PC-3 (cell line): ENCODE measurements around the gene CDC25A. TPM values are rescaled to one million over a fixed set of nuclear protein-coding genes. Genes with fewer than 3 reads are reported as not detected.

Experiments used
- ATAC-seq: fragments of 200-7000 bp; cut with Tn5 transposase; 2 replicates; pipeline ENCODE4 v1.9.1; 2020; ENCODE audit warnings: mild to moderate bottlenecking, moderate library complexity
- BruUV-seq: library from RNA; stranded (reverse); fragments of 400-500 nt; replicated peaks from 2 replicates; lab custom pipeline; 2021; lab: Mats Ljungman, UMichigan
- CTCF ChIA-PET: fragments of 300-600 bp; sonication (Branson Sonifier 250); formaldehyde crosslinking; loops from one replicate; lab custom pipeline; 2022; ENCODE audit warnings: antibody characterized with exemption; lab: Charles Lee
- POLR2A ChIA-PET: fragments of 300-600 bp; sonication (Branson Sonifier 250); formaldehyde crosslinking; loops from one replicate; lab custom pipeline; 2022; ENCODE audit warnings: antibody characterized with exemption; ENCODE audit not compliant: unreplicated experiment; lab: Charles Lee
- DNase-seq: peaks from one replicate; pipeline ENCODE4 v3.0.0-alpha.2; 2015
- H2AFZ ChIP-seq: fragments of 300-600 bp; sonication (generic); 2 replicates; pipeline ENCODE4 v1.6.0; 2016; ENCODE audit warnings: antibody characterized with exemption, low read length
- H3F3A ChIP-seq: fragments of 300-600 bp; sonication (generic); one replicate; pipeline ENCODE4 v1.6.0; 2017; ENCODE audit warnings: antibody characterized with exemption, low read length, control low read depth, mild to moderate bottlenecking; ENCODE audit not compliant: unreplicated experiment
- H3K27ac ChIP-seq: fragments of 300-600 bp; sonication (generic); 2 replicates; pipeline ENCODE4 v1.5.1; 2016; ENCODE audit warnings: mild to moderate bottlenecking, low read length
- H3K27me3 ChIP-seq: fragments of 300-600 bp; sonication (generic); 2 replicates; pipeline ENCODE4 v1.6.1; 2016; ENCODE audit warnings: low read length, mixed read lengths
- H3K36me3 ChIP-seq: fragments of 300-600 bp; sonication (generic); 2 replicates; pipeline ENCODE4 v1.6.1; 2016; ENCODE audit warnings: low read depth, mixed run types, low read length, mixed read lengths
- H3K4me1 ChIP-seq: fragments of 300-600 bp; sonication (generic); 2 replicates; pipeline ENCODE4 v1.5.1; 2016; ENCODE audit warnings: low read length; ENCODE audit not compliant: insufficient read depth
- H3K4me2 ChIP-seq: fragments of 300-600 bp; sonication (generic); 2 replicates; pipeline ENCODE4 v1.6.0; 2016; ENCODE audit warnings: low read length
- H3K4me3 ChIP-seq: fragments of 300-600 bp; sonication (generic); 2 replicates; pipeline ENCODE4 v1.5.1; 2016; ENCODE audit warnings: mild to moderate bottlenecking, low read length, mixed read lengths
- H3K79me2 ChIP-seq: fragments of 300-600 bp; sonication (generic); 2 replicates; pipeline ENCODE4 v1.6.1; 2017; ENCODE audit warnings: low read length, mixed read lengths
- H3K9ac ChIP-seq: fragments of 300-600 bp; sonication (generic); 2 replicates; pipeline ENCODE4 v1.6.0; 2016; ENCODE audit warnings: mild to moderate bottlenecking, low read length
- H3K9me2 ChIP-seq: fragments of 300-600 bp; sonication (generic); replicated peaks from 2 replicates; pipeline ENCODE4 v1.6.1; 2016; ENCODE audit warnings: mixed run types, low read length, mixed read lengths
- H3K9me3 ChIP-seq: fragments of 300-600 bp; sonication (generic); 2 replicates; pipeline ENCODE4 v1.6.1; 2016; ENCODE audit warnings: low read length, mixed read lengths
- H4K20me1 ChIP-seq: fragments of 300-600 bp; sonication (generic); 2 replicates; pipeline ENCODE4 v1.6.1; 2016; ENCODE audit warnings: low read length, mixed read lengths
- EZH2 ChIP-seq: fragments of 300-600 bp; sonication (generic); IDR thresholded peaks from one replicate; pipeline ENCODE4 v1.6.1; 2017; ENCODE audit warnings: antibody characterized with exemption, mild to moderate bottlenecking, low read length; ENCODE audit not compliant: unreplicated experiment
- EZH2phosphoT487 ChIP-seq: fragments of 300-600 bp; sonication (generic); IDR thresholded peaks from 2 replicates; pipeline ENCODE4 v1.6.1; 2018; ENCODE audit warnings: mild to moderate bottlenecking, antibody characterized with exemption, low read length, borderline replicate concordance
- intact Hi-C: fragments of 100-400 bp; cut with micrococcal nuclease; formaldehyde crosslinking; loops from 2 replicates; pipeline ENCODE4 v1.9.0; 2023
- total RNA-seq: library from RNA; depleted of rRNA; stranded (reverse); fragments of >200 nt; gene quantifications from 2 replicates; pipeline ENCODE4 v1.2.3, GENCODE V29; 2014
- TF ChIP-seq, protein P1 (sequence below): fragments of 300-600 bp; sonication (generic); conservative IDR thresholded peaks from 2 replicates; pipeline ENCODE4 v1.5.1; 2017; ENCODE audit warnings: antibody characterized with exemption, low read depth, mild to moderate bottlenecking, low read length

The CDC25A gene
- total RNA-seq, 1 experiment from 2014 or later = 43.0 TPM

DNA sequence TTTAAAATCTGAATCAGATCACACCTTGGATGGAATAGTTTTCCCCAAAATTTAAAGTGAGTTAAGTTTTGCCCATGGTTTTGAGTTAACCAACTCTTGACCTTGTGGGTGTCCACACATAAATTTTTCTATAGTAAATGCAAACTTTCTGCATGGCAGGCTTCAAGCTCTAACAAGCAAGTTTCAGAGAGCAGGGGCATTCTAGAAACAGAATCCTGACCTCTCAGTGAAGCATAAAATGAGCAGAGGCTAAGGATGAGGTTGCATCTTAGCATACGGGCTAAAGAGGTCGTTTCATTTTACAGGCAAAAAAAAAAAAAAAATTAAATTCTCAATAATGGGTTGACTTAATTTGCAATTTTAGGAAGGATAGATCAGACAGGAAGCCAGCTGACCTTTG lies 32.1 kb downstream of the CDC25A start:
- H4K20me1 ChIP-seq = 0 out of 2 replicates have a peak, but pooled peaks cover 5% of the 10 kb centered on the region
- H3K4me2 ChIP-seq = no peak overlapping the region
- ChIA-PET POLR2A (no interaction called here), CTCF (no interaction called here)
- H3K9me3 ChIP-seq = no peaks in the 10 kb centered on the region
- no peak overlapping the region for H3K9ac ChIP-seq
- BruUV-seq = no TSS peak
- H3K79me2 ChIP-seq = no peaks in the 10 kb centered on the region
- no peaks in the 10 kb centered on the region for H3K9me2 ChIP-seq
- intact Hi-C loops = loop anchor here (2.0 kb wide), 1 partner anchor 31 kb away; no protein-coding TSS in a partner anchor
- no peak overlapping the region for H2AFZ ChIP-seq
- H3K27ac ChIP-seq = no peak overlapping the region
- H3K4me1 ChIP-seq = peaks cover 57% of the 10 kb centered on the region
- DNase-seq = no peak
- no peak overlapping the region for H3K4me3 ChIP-seq
- no peak for ATAC-seq
- H3K36me3 ChIP-seq = peaks cover 28% of the 10 kb centered on the region
- no peaks in the 10 kb centered on the region for H3K27me3 ChIP-seq
- peaks cover 3% of the 10 kb centered on the region for H3F3A ChIP-seq
- TF ChIP-seq, protein P1, sequence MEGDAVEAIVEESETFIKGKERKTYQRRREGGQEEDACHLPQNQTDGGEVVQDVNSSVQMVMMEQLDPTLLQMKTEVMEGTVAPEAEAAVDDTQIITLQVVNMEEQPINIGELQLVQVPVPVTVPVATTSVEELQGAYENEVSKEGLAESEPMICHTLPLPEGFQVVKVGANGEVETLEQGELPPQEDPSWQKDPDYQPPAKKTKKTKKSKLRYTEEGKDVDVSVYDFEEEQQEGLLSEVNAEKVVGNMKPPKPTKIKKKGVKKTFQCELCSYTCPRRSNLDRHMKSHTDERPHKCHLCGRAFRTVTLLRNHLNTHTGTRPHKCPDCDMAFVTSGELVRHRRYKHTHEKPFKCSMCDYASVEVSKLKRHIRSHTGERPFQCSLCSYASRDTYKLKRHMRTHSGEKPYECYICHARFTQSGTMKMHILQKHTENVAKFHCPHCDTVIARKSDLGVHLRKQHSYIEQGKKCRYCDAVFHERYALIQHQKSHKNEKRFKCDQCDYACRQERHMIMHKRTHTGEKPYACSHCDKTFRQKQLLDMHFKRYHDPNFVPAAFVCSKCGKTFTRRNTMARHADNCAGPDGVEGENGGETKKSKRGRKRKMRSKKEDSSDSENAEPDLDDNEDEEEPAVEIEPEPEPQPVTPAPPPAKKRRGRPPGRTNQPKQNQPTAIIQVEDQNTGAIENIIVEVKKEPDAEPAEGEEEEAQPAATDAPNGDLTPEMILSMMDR = no peak
- TF ChIP-seq EZH2phosphoT487 (no peak), EZH2 (no peak)

DNA sequence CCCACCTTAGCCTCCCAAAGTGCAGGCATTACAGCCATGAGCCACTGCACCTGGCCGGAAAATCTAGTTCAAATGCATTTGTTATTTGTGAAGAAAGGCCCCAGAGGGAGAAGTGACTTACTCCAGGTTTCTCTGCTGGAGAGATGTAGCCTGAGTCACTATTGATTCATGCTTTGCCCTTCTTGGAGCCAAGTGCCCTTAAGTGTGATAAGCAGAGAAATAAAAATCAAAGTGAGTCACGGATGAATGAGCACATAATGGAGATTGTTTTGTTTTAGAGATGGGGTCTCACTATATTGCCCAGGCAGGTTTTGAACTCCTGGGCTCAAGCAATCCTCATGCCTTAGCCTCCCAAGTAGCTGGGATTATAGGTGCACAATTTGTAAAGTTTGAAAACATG lies 33.1 kb downstream of the CDC25A start:
- Histone ChIP-seq H3K36me3 (peaks cover 23% of the 10 kb centered on the region), H3K27me3 (no peaks in the 10 kb centered on the region), H3F3A (peaks cover 3% of the 10 kb centered on the region), H3K27ac (peak overlapping the region; percentile 35), H3K4me3 (no peak overlapping the region), H2AFZ (no peak overlapping the region), H3K79me2 (no peaks in the 10 kb centered on the region), H3K9me2 (no peaks in the 10 kb centered on the region), H3K9ac (no peak overlapping the region), H4K20me1 (0 out of 2 replicates have a peak, but pooled peaks cover 5% of the 10 kb centered on the region), H3K4me1 (peaks cover 61% of the 10 kb centered on the region), H3K9me3 (no peaks in the 10 kb centered on the region), H3K4me2 (peak overlapping the region; percentile 32)
- DNase-seq (peak; percentile 94), ATAC-seq (peak; percentile 41)
- intact Hi-C loops = no loop called here
- ChIA-PET CTCF (no interaction called here), POLR2A (no interaction called here)
- no TSS peak for BruUV-seq
- TF ChIP-seq EZH2phosphoT487 = no peak
- TF ChIP-seq, protein P1 = no peak
- TF ChIP-seq EZH2 = no peak

DNA sequence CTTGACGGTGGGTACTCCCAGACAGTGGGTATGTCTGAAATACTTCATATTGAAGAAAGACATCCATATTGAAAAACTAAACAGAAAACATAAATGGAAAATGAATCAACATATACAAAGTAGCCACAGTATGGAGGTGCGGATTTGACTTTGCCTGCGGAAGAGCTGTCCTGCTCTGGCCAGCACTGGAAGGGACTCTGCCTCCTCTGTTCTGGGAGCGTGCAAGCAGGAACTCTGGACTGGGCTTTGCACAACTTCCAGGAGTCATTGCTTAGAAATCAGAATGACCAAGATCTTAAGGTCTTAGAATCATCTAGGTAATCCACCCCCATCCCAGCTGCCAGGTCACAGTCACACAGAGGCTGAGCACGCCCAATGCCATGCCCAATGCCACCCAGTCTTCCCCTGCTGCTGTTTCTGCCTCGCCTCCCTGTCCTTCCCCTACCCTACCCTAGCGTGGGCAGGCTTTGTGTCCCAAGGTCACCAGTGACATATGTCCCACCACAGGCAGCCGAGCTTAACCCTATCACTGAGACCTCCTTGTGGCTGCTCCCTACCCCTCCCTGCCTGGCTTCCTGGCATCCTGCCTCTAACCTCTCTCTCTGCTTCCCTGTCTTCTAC lies 36.3 kb downstream of the CDC25A start:
- Histone ChIP-seq H3K27me3 (no peaks in the 10 kb centered on the region), H3K36me3 (peaks cover 2% of the 10 kb centered on the region; the same call in 1 of the 2 replicates), H3K9me2 (no peaks in the 10 kb centered on the region), H3K27ac (peak overlapping the region; percentile 60; the same call in 1 of the 2 replicates), H2AFZ (peak overlapping the region; percentile 70), H3K9me3 (no peaks in the 10 kb centered on the region), H3K4me3 (peak overlapping the region; percentile 23; the same call in 1 of the 2 replicates), H3K4me1 (peaks cover 40% of the 10 kb centered on the region), H3K79me2 (no peaks in the 10 kb centered on the region), H4K20me1 (0 out of 2 replicates have a peak, but pooled peaks cover 3% of the 10 kb centered on the region), H3K9ac (no peak overlapping the region), H3K4me2 (peak overlapping the region; percentile 56), H3F3A (peaks cover 3% of the 10 kb centered on the region)
- CTCF ChIA-PET = interaction anchor here (0.5 to 2.2 kb wide), 14 partner anchors 51 to 476 kb away, joined by 3 to 27 read pairs (median 4); no protein-coding TSS in a partner anchor
- BruUV-seq = no TSS peak
- intact Hi-C loops = loop anchor here (1.0 to 5.0 kb wide), 6 partner anchors 63 to 315 kb away; no protein-coding TSS in a partner anchor
- ATAC-seq (peak; percentile 51), DNase-seq (peak; percentile 13)
- TF ChIP-seq EZH2 (no peak), EZH2phosphoT487 (no peak)
- TF ChIP-seq, protein P1 = no peak
- POLR2A ChIA-PET = interaction anchor here (0.5 to 1.0 kb wide), 4 partner anchors 62 to 324 kb away, joined by 3 to 10 read pairs (median 4); no protein-coding TSS in a partner anchor
